HepG2 (cell line): ENCODE results near the gene HES6. TPM values are rescaled to one million over a fixed set of nuclear protein-coding genes. Genes with fewer than 3 reads are reported as not detected.

ENCODE experiments used
- ETV5 ChIP-seq: IDR thresholded peaks from 2 replicates; pipeline ENCODE4 v1.6.1; 2018; ENCODE audit warnings: missing biosample characterization, missing genetic modification reagents, inconsistent platforms, borderline replicate concordance
- FOXA3 ChIP-seq: IDR thresholded peaks from 2 replicates; pipeline ENCODE4 v1.6.1; 2016; ENCODE audit warnings: missing genetic modification reagents, missing compliant biosample characterization
- FOXP1 ChIP-seq, 2 experiments: fragments of 450-650 bp in 1 of 2; IDR thresholded peaks; 2 replicates each; pipeline ENCODE4 v1.6.1; 2017 to 2018; ENCODE audit warnings: antibody characterized with exemption in 1 of 2
- HES4 ChIP-seq: sonication (generic); formaldehyde crosslinking; IDR thresholded peaks from 2 replicates; pipeline ENCODE4 v1.9.0; 2021; ENCODE audit warnings: mild to moderate bottlenecking, missing genetic modification reagents, borderline replicate concordance
- HOXA3 ChIP-seq: sonication (generic); formaldehyde crosslinking; IDR thresholded peaks from 2 replicates; pipeline ENCODE4 v1.5.0; 2020; ENCODE audit warnings: missing genetic modification reagents
- MEF2D ChIP-seq: sonication (generic); formaldehyde crosslinking; IDR thresholded peaks from 2 replicates; pipeline ENCODE4 v1.5.1; 2020; ENCODE audit warnings: mild to moderate bottlenecking, missing genetic modification reagents
- MXI1 ChIP-seq: IDR thresholded peaks from 3 replicates; pipeline ENCODE4 v1.6.1; 2012; ENCODE audit warnings: low read depth, low read length, inconsistent platforms, borderline replicate concordance
- NFYC ChIP-seq: IDR thresholded peaks from 2 replicates; pipeline ENCODE4 v1.6.1; 2016; ENCODE audit warnings: missing genetic modification reagents, missing compliant biosample characterization
- RBM39 ChIP-seq: fragments of 200-400 bp; formaldehyde crosslinking; IDR thresholded peaks from one replicate; pipeline ENCODE4 v1.6.1; 2018; ENCODE audit warnings: antibody characterized with exemption, mild to moderate bottlenecking, low read depth, low read length; ENCODE audit not compliant: poor library complexity, severe bottlenecking
- SOX5 ChIP-seq: IDR thresholded peaks from 2 replicates; pipeline ENCODE4 v1.6.1; 2016; ENCODE audit warnings: borderline replicate concordance
- TBL1XR1 ChIP-seq: fragments of 150-350 bp; IDR thresholded peaks from 2 replicates; pipeline ENCODE4 v1.6.1; 2014; ENCODE audit warnings: borderline replicate concordance, low read length; ENCODE audit not compliant: partially characterized antibody
- TBP ChIP-seq: sonication (generic); formaldehyde crosslinking; IDR thresholded peaks from 2 replicates; pipeline ENCODE4 v1.5.0; 2020; ENCODE audit warnings: missing genetic modification reagents
- TBX2 ChIP-seq: sonication (generic); formaldehyde crosslinking; IDR thresholded peaks from 2 replicates; pipeline ENCODE4 v1.5.0; 2020; ENCODE audit warnings: missing genetic modification reagents, mild to moderate bottlenecking, borderline replicate concordance
- TEAD3 ChIP-seq: optimal IDR thresholded peaks from 2 replicates; pipeline ENCODE3; 2016; ENCODE audit warnings: borderline replicate concordance
- TSC22D2 ChIP-seq: sonication (generic); formaldehyde crosslinking; IDR thresholded peaks from 2 replicates; pipeline ENCODE4 v1.5.1; 2020; ENCODE audit warnings: missing genetic modification reagents, mild to moderate bottlenecking, borderline replicate concordance
- ZFP1 ChIP-seq: IDR thresholded peaks from 2 replicates; pipeline ENCODE4 v1.6.1; 2016
- ZNF205 ChIP-seq: IDR thresholded peaks from 2 replicates; pipeline ENCODE4 v1.6.1; 2018; ENCODE audit warnings: missing biosample characterization, missing genetic modification reagents
- ZNF230 ChIP-seq: sonication (generic); formaldehyde crosslinking; IDR thresholded peaks from 2 replicates; pipeline ENCODE4 v1.4.0; 2020; ENCODE audit warnings: mild to moderate bottlenecking, missing genetic modification reagents
- ZNF24 ChIP-seq: fragments of 450-650 bp; IDR thresholded peaks from 2 replicates; pipeline ENCODE4 v1.6.1; 2017; ENCODE audit warnings: antibody characterized with exemption, mild to moderate bottlenecking
- ZNF547 ChIP-seq: sonication (generic); formaldehyde crosslinking; IDR thresholded peaks from 2 replicates; pipeline ENCODE4 v1.5.1; 2020; ENCODE audit warnings: mild to moderate bottlenecking, missing genetic modification reagents
- ZNF556 ChIP-seq: sonication (generic); formaldehyde crosslinking; IDR thresholded peaks from 2 replicates; pipeline ENCODE4 v1.4.0; 2020; ENCODE audit warnings: mild to moderate bottlenecking, missing genetic modification reagents, borderline replicate concordance
- ZNF792 ChIP-seq: IDR thresholded peaks from 2 replicates; pipeline ENCODE4 v1.6.1; 2016
- ZNF879 ChIP-seq: sonication (generic); formaldehyde crosslinking; IDR thresholded peaks from 2 replicates; pipeline ENCODE4 v1.8.1; 2023; ENCODE audit warnings: missing genetic modification reagents
- ZSCAN31 ChIP-seq: sonication (generic); formaldehyde crosslinking; IDR thresholded peaks from 2 replicates; pipeline ENCODE4 v1.5.0; 2020; ENCODE audit warnings: low read depth, mild to moderate bottlenecking, missing genetic modification reagents
- polyA plus RNA-seq, 8 experiments: library from polyadenylated mRNA; depleted of rRNA in 3 of 8; stranded (reverse) in 7 of 8; unstranded in 1 of 8; fragments of >200 nt; fragmentation: Illumina TruSeq in 4 of 8; extraction: Trizol in 4 of 8; gene quantifications; 2 replicates each; pipeline versions ENCODE4 v1.2.1 to v1.2.3, GENCODE V29; 2011 to 2016; ENCODE audit warnings: low read depth in 4 of 8, missing spikeins in 1 of 8, mixed read lengths in 1 of 8; ENCODE audit not compliant: insufficient read depth in 1 of 8
- total RNA-seq, 5 experiments: library from RNA; depleted of rRNA; stranded (reverse); fragments of >200 nt; fragmentation: Illumina TruSeq; extraction: Trizol; gene quantifications; 2 replicates each; pipeline ENCODE4 v1.2.3, GENCODE V29; 2016; ENCODE audit warnings: low read depth in 1 of 5
- TF ChIP-seq, protein P1 (sequence below): IDR thresholded peaks from 2 replicates; pipeline ENCODE4 v1.6.1; 2018; ENCODE audit warnings: missing genetic modification reagents, mild to moderate bottlenecking, missing compliant biosample characterization
- TF ChIP-seq, protein P2 (sequence below): sonication (generic); formaldehyde crosslinking; IDR thresholded peaks from 2 replicates; pipeline ENCODE4 v1.5.0; 2020; ENCODE audit warnings: missing genetic modification reagents
- TF ChIP-seq, protein P3 (sequence below): sonication (generic); formaldehyde crosslinking; IDR thresholded peaks from 2 replicates; pipeline ENCODE4 v1.4.0; 2020; ENCODE audit warnings: mild to moderate bottlenecking, missing genetic modification reagents
- TF ChIP-seq, protein P4 (sequence below): IDR thresholded peaks from 2 replicates; pipeline ENCODE4 v1.6.1; 2016; ENCODE audit warnings: low read depth, borderline replicate concordance
- TF ChIP-seq, protein P5 (sequence below): sonication (generic); formaldehyde crosslinking; IDR thresholded peaks from 2 replicates; pipeline ENCODE4 v1.4.0; 2020; ENCODE audit warnings: mild to moderate bottlenecking, low read depth, missing genetic modification reagents

HES6 gene
- total and polyA plus RNA-seq, 2 of the 13 experiments (the other 11 are each of a cell fraction or from before 2014, with no cell fraction given) = 19.5 to 82.8 TPM

DNA sequence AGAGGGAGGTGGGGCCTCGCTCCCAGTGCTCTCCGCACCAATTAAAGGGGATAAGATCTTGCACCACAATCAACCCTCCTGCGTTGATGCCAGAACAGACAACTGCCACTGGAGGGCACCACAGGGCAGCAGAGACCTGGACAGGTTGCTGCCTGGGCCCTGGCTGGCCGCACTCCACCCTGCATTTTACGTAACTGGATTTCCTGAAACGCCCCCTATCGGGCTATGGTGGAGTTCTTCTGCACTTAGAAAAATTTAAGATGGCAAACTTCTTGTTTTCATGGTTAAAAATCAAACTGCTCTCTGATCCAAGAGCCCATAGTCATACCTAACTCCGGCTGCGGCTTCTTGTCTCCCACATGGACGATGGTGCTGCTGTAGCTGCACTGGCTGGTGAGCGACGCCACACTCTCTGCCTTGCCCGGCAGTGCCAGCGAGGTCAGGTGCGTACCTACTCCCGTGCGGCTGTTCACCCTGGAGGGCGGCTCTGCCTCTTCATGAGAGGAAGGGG, 16.8 kb upstream of the HES6 start (continued):
- TF ChIP-seq, protein P1, sequence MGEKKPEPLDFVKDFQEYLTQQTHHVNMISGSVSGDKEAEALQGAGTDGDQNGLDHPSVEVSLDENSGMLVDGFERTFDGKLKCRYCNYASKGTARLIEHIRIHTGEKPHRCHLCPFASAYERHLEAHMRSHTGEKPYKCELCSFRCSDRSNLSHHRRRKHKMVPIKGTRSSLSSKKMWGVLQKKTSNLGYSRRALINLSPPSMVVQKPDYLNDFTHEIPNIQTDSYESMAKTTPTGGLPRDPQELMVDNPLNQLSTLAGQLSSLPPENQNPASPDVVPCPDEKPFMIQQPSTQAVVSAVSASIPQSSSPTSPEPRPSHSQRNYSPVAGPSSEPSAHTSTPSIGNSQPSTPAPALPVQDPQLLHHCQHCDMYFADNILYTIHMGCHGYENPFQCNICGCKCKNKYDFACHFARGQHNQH = peak; percentile 85; the same call in 1 of the 2 replicates
- TF ChIP-seq ZNF879 (CRISPR knock-in tag) (no peak), TEAD3 (CRISPR knock-in tag) (peak; percentile 88), ZFP1 (CRISPR knock-in tag) (peak; percentile 85; the same call in 1 of the 2 replicates), ZNF556 (CRISPR knock-in tag) (0 out of 2 replicates have a peak, but pooled peaks have one; percentile 23), ZNF230 (CRISPR knock-in tag) (no peak), TBX2 (CRISPR knock-in tag) (peak; percentile 72), ZSCAN31 (CRISPR knock-in tag) (peak; percentile 71; the same call in 1 of the 2 replicates), TBL1XR1 (peak; percentile 42), MEF2D (no peak), ZNF547 (CRISPR knock-in tag) (no peak), TBP (CRISPR knock-in tag) (no peak), MXI1 (peak; percentile 42; the same call in 1 of the 3 replicates), FOXA3 (peak; percentile 70), FOXP1 (IDR thresholded peaks at IDR 0.05) (no peak), FOXP1 (CRISPR knock-in tag; IDR thresholded peaks at IDR 0.05) (0 out of 2 replicates have a peak, but pooled peaks have one; percentile 29), RBM39 (no peak), HOXA3 (CRISPR knock-in tag) (peak; percentile 76; the same call in 1 of the 2 replicates), TSC22D2 (CRISPR knock-in tag) (0 out of 2 replicates have a peak, but pooled peaks have one; percentile 68), NFYC (0 out of 2 replicates have a peak, but pooled peaks have one; percentile 25), ZNF24 (no peak), SOX5 (peak; percentile 46), ETV5 (CRISPR knock-in tag) (peak; percentile 35; the same call in 1 of the 2 replicates), ZNF792 (CRISPR knock-in tag) (peak; percentile 87), ZNF205 (CRISPR knock-in tag) (peak; percentile 78), HES4 (CRISPR knock-in tag) (no peak)
- TF ChIP-seq, protein P2, sequence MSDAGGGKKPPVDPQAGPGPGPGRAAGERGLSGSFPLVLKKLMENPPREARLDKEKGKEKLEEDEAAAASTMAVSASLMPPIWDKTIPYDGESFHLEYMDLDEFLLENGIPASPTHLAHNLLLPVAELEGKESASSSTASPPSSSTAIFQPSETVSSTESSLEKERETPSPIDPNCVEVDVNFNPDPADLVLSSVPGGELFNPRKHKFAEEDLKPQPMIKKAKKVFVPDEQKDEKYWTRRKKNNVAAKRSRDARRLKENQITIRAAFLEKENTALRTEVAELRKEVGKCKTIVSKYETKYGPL = peak; percentile 97
- TF ChIP-seq, protein P3, sequence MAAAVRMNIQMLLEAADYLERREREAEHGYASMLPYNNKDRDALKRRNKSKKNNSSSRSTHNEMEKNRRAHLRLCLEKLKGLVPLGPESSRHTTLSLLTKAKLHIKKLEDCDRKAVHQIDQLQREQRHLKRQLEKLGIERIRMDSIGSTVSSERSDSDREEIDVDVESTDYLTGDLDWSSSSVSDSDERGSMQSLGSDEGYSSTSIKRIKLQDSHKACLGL = no peak
- TF ChIP-seq, protein P4, sequence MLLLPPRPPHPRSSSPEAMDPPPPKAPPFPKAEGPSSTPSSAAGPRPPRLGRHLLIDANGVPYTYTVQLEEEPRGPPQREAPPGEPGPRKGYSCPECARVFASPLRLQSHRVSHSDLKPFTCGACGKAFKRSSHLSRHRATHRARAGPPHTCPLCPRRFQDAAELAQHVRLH (CRISPR knock-in tag) = peak; percentile 74; the same call in 1 of the 2 replicates
- TF ChIP-seq, protein P5, sequence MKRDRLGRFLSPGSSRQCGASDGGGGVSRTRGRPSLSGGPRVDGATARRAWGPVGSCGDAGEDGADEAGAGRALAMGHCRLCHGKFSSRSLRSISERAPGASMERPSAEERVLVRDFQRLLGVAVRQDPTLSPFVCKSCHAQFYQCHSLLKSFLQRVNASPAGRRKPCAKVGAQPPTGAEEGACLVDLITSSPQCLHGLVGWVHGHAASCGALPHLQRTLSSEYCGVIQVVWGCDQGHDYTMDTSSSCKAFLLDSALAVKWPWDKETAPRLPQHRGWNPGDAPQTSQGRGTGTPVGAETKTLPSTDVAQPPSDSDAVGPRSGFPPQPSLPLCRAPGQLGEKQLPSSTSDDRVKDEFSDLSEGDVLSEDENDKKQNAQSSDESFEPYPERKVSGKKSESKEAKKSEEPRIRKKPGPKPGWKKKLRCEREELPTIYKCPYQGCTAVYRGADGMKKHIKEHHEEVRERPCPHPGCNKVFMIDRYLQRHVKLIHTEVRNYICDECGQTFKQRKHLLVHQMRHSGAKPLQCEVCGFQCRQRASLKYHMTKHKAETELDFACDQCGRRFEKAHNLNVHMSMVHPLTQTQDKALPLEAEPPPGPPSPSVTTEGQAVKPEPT = no peak
